A549 (cell line): ENCODE data around the gene HOXC11. TPM values are rescaled to one million over a fixed set of nuclear protein-coding genes. Genes with fewer than 3 reads are reported as not detected.

Source experiments
- ATAC-seq, 2 experiments: fragments of 200-7000 bp in 1 of 2; fragments of >200 bp in 1 of 2; cut with Nextera tagmentation in 1 of 2; cut with Tn5 transposase in 1 of 2; 3 replicates each; pipeline versions ENCODE4 v1.8.0 to v1.9.1; 2018 to 2020; ENCODE audit warnings: mild to moderate bottlenecking in 1 of 2, moderate library complexity in 1 of 2
- CTCF ChIA-PET: fragments of 300-600 bp; sonication (Branson Sonifier 250); formaldehyde crosslinking; extraction: SDS; loops from one replicate; lab custom pipeline; 2021; ENCODE audit warnings: antibody characterized with exemption, inconsistent platforms; lab: Yijun Ruan, JAX
- POLR2A ChIA-PET: fragments of 350-600 bp; formaldehyde crosslinking; extraction: SDS; loops from one replicate; lab custom pipeline; 2021; ENCODE audit warnings: antibody characterized with exemption, inconsistent platforms; lab: Yijun Ruan, JAX
- DNase-seq, 2 experiments: peaks; one replicate each; pipeline versions ENCODE4 v3.0.0 to v3.0.0-alpha.2; 2011 to 2016; ENCODE audit warnings: low read depth in 1 of 2, low spot score in 1 of 2
- FAIRE-seq: peaks from 2 replicates; lab custom pipeline; 2011; peaks lifted over from hg19 to GRCh38; lab: Jason Lieb, UNC
- H3K27ac ChIP-seq, 2 experiments: fragments of >200 bp; sonication (Bioruptor Twin); formaldehyde crosslinking; 3 replicates each; pipeline ENCODE4 v1.5.1; 2016 to 2017
- H3K4me1 ChIP-seq: fragments of >200 bp; sonication (Bioruptor Twin); formaldehyde crosslinking; 3 replicates; pipeline ENCODE4 v1.6.1; 2016
- H3K4me2 ChIP-seq: fragments of >200 bp; sonication (Bioruptor Twin); formaldehyde crosslinking; 3 replicates; pipeline ENCODE4 v1.6.1; 2016
- H3K4me3 ChIP-seq: fragments of >200 bp; sonication (Bioruptor Twin); formaldehyde crosslinking; 3 replicates; pipeline ENCODE4 v1.5.1; 2016
- H3K9me3 ChIP-seq: fragments of >200 bp; sonication (Bioruptor Twin); formaldehyde crosslinking; 3 replicates; pipeline ENCODE4 v1.6.1; 2016
- CBX2 ChIP-seq: fragments of 200-600 bp; sonication (generic); IDR thresholded peaks from 2 replicates; pipeline ENCODE4 v1.6.1; 2016; ENCODE audit warnings: low read depth, mild to moderate bottlenecking, borderline replicate concordance
- CEBPB ChIP-seq, 2 experiments: fragments of >200 bp in 1 of 2; sonication (Bioruptor Twin) in 1 of 2; formaldehyde crosslinking in 1 of 2; IDR thresholded peaks; 2 replicates each; pipeline ENCODE4 v1.6.1; 2012 to 2016
- CHD2 ChIP-seq: fragments of 150-350 bp; IDR thresholded peaks from 2 replicates; pipeline ENCODE4 v1.6.1; 2014; ENCODE audit warnings: low read length; ENCODE audit not compliant: partially characterized antibody
- EHF ChIP-seq: fragments of 250-450 bp; sonication (Bioruptor Pico); IDR thresholded peaks from 2 replicates; pipeline ENCODE4 v1.5.0; 2020; ENCODE audit warnings: mild to moderate bottlenecking
- EHMT2 ChIP-seq: fragments of 200-600 bp; sonication (generic); IDR thresholded peaks from 2 replicates; pipeline ENCODE4 v1.6.1; 2016; ENCODE audit warnings: antibody characterized with exemption, low read depth, mild to moderate bottlenecking, moderate library complexity
- HOXB13 ChIP-seq: fragments of 250-450 bp; sonication (Bioruptor Pico); IDR thresholded peaks from 2 replicates; pipeline ENCODE4 v1.5.0; 2020; ENCODE audit warnings: low read depth, mild to moderate bottlenecking, moderate library complexity
- HOXB5 ChIP-seq: fragments of 250-450 bp; sonication (Bioruptor Pico); IDR thresholded peaks from 2 replicates; pipeline ENCODE4 v1.5.0; 2020; ENCODE audit warnings: mild to moderate bottlenecking, moderate library complexity
- JUN ChIP-seq, 2 experiments: fragments of >200 bp; sonication (Bioruptor Twin); formaldehyde crosslinking; IDR thresholded peaks; 2 replicates in 1 of 2; 3 replicates in 1 of 2; pipeline ENCODE4 v1.6.1; 2016 to 2017
- JUNB ChIP-seq: fragments of >200 bp; sonication (Bioruptor Twin); formaldehyde crosslinking; IDR thresholded peaks from 2 replicates; pipeline ENCODE4 v1.6.1; 2016
- MAZ ChIP-seq: fragments of 150-350 bp; IDR thresholded peaks from 2 replicates; pipeline ENCODE4 v1.6.1; 2014; ENCODE audit warnings: antibody characterized with exemption, low read depth, low read length, borderline replicate concordance
- RAD21 ChIP-seq, 2 experiments: fragments of >200 bp in 1 of 2; sonication (Bioruptor Twin) in 1 of 2; formaldehyde crosslinking in 1 of 2; IDR thresholded peaks in 1 of 2; conservative IDR thresholded peaks in 1 of 2; 2 replicates in 1 of 2; 3 replicates in 1 of 2; pipeline ENCODE4 v1.6.1; 2012 to 2018; ENCODE audit warnings: inconsistent platforms in 1 of 2
- RFX5 ChIP-seq: fragments of 450-650 bp; IDR thresholded peaks from 2 replicates; pipeline ENCODE4 v1.7.1; 2014; ENCODE audit warnings: antibody characterized with exemption, mild to moderate bottlenecking, moderate library complexity
- SMC3 ChIP-seq: fragments of >200 bp; sonication (Bioruptor Twin); formaldehyde crosslinking; IDR thresholded peaks from 3 replicates; pipeline ENCODE4 v1.6.1; 2018; ENCODE audit warnings: inconsistent platforms
- TFCP2L1 ChIP-seq: fragments of 250-450 bp; sonication (Bioruptor Pico); IDR thresholded peaks from 2 replicates; pipeline ENCODE4 v1.5.0; 2021; ENCODE audit warnings: mild to moderate bottlenecking
- ZC3H11A ChIP-seq: fragments of 450-650 bp; IDR thresholded peaks from 2 replicates; pipeline ENCODE4 v1.6.1; 2014; ENCODE audit warnings: antibody characterized with exemption, mild to moderate bottlenecking
- ZFP36 ChIP-seq: fragments of 450-650 bp; IDR thresholded peaks from 2 replicates; pipeline ENCODE4 v1.6.1; 2014; ENCODE audit warnings: borderline replicate concordance; ENCODE audit not compliant: partially characterized antibody
- ZSCAN20 ChIP-seq: fragments of 250-450 bp; sonication (Bioruptor Pico); IDR thresholded peaks from 2 replicates; pipeline ENCODE4 v1.8.0; 2022; ENCODE audit warnings: mild to moderate bottlenecking, moderate library complexity
- WGBS: methylation state at CpG from one replicate; pipeline ENCODE4 v1.1.6; 2017; ENCODE audit errors: missing lambda C conversion rate; 5-methylcytosine and 5-hydroxymethylcytosine counted together
- polyA plus RNA-seq, 4 experiments: library from polyadenylated mRNA; depleted of rRNA in 3 of 4; stranded (reverse); fragments of >200 nt; fragmentation: RNase III in 1 of 4; extraction: RNeasy Plus Mini Kit Qiagen cat#74134 plus additional on column Dnase treatment in 1 of 4; gene quantifications; 2 replicates in 3 of 4; 3 replicates in 1 of 4; pipeline ENCODE4 v1.2.3, GENCODE V29; 2011 to 2017
- TF ChIP-seq, protein P1 (sequence below): fragments of >200 bp; sonication (Bioruptor Twin); formaldehyde crosslinking; IDR thresholded peaks from 3 replicates; pipeline ENCODE4 v1.5.1; 2016

HOXC11 gene
- polyA plus RNA-seq, 2 of the 4 experiments (the other 2 are of a cell fraction): 0.45 to 0.58 TPM

- ChIA-PET POLR2A (no interaction called here), CTCF (interaction anchor here (1.2 to 27.9 kb wide), 11 partner anchors 10 to 319 kb away, joined by 3 to 476 read pairs (median 8); partner anchors contain the start of genes HOXC10, HOXC5, HOXC8 and SMUG1)
- Histone ChIP-seq H3K4me2 (peak overlapping the region; percentile 37; the same call in 2 of the 3 replicates), H3K27ac (peak overlapping the region in 1 of 2 experiments; percentile 59; a peak in 2 of 6 replicates), H3K4me1 (peaks cover 35% of the 10 kb centered on the region), H3K4me3 (no peak overlapping the region), H3K9me3 (no peaks in the 10 kb centered on the region)
- DNase-seq (peak in 1 of 2 experiments; percentile 45), FAIRE-seq (no peak), ATAC-seq (no peak)
- WGBS: 66% methylated on average over 16 of the region's 16 CpGs
- TF ChIP-seq SMC3 (no peak), TFCP2L1 (CRISPR knock-in tag) (no peak), HOXB5 (CRISPR knock-in tag) (no peak), EHF (CRISPR knock-in tag) (no peak), JUNB (no peak), CHD2 (no peak), RAD21 (conservative IDR thresholded peaks at IDR 0.05 in 1 of 2, IDR thresholded peaks at IDR 0.05 in 1 of 2) (peak in 1 of 2 experiments; percentile 15; a peak in 1 of 5 replicates)
Observed at GRCh38 chr12:54021432-54022013, 48.6 kb downstream of the HOXC11 start.

DNA sequence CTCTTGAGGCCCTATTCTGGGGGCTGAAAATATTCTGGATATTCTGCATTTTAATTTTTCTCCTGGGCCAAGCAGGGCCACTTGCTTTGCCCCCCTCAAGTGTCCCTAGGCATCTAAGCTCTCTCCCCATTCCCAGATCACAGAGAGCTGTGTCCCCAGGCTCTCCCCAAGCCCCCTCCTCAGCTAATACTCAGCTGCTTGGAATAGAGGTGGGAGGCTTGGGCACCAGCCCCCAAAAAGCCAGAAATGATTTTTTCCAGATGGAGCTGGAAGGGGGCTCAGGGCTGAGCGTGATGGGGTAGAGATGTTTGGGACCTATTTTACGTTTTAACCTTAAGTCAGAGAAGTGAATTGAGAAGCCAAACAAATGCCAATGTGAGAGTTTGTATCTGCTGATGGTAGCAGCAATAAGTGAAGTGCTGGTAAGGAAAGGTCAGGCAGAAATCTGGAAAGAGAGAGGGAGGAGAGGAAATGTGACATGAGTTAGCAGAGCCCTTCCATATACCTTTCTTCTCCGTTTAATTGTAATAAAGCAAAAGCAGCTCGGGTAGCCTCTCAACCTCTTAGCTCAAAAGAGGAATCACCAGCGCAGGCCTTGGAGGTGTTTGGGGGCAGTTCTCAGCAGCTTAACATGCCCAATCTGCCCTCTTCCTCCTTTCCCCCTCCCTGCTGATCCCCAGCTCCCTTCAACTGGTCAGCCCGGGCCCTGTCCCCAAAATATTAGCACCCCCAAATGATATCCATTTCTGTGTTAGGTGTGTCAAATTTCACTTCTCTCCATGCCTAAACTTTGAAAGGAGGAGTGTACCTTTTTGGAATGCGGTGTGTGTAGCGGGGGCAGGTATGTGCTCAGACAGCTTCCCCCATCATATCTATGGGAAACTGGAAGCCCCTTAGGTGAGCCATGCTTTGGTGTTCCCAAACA, 50.3 kb downstream of the HOXC11 start:
- Histone ChIP-seq H3K4me1 (peaks cover 41% of the 10 kb centered on the region), H3K4me3 (no peak overlapping the region), H3K27ac (no peak overlapping the region), H3K4me2 (no peak overlapping the region), H3K9me3 (no peaks in the 10 kb centered on the region)
- FAIRE-seq: no peak
- 83% methylated on average over 8 of the region's 8 CpGs for WGBS
- ATAC-seq: no peak
- ChIA-PET CTCF (interaction anchor here (0.9 to 27.9 kb wide), 13 partner anchors 8 to 276 kb away, joined by 3 to 476 read pairs (median 8); partner anchors contain the start of genes HOXC5, HOXC8 and SMUG1), POLR2A (interaction anchor here (1.1 kb wide), 1 partner anchor 14 kb away, joined by 5 read pairs; the partner anchor contains the start of gene HOXC8)
- DNase-seq: no peak
- no peak for TF ChIP-seq RFX5

- FAIRE-seq (no peak), ATAC-seq (no peak), DNase-seq (no peak)
- CTCF ChIA-PET: interaction anchor here (1.0 to 27.9 kb wide), 10 partner anchors 8 to 192 kb away, joined by 3 to 476 read pairs (median 16); partner anchors contain the start of genes HOXC5, HOXC8 and SMUG1
- POLR2A ChIA-PET: interaction anchor here (1.1 kb wide), 1 partner anchor 15 kb away, joined by 5 read pairs; the partner anchor contains the start of gene HOXC8
- no peak overlapping the region for H3K4me2 ChIP-seq
- no peak overlapping the region for H3K4me3 ChIP-seq
- peaks cover 40% of the 10 kb centered on the region for H3K4me1 ChIP-seq
- 88% methylated on average over 17 of the region's 17 CpGs for WGBS
- TF ChIP-seq ZC3H11A (no peak), ZFP36 (no peak), JUN (IDR thresholded peaks at IDR 0.05) (no peak), MAZ (no peak), RFX5 (no peak), SMC3 (no peak), ZSCAN20 (no peak), EHMT2 (no peak), CEBPB (IDR thresholded peaks at IDR 0.05) (no peak), JUNB (no peak), CBX2 (no peak), HOXB13 (CRISPR knock-in tag) (no peak)
- TF ChIP-seq, protein P1, sequence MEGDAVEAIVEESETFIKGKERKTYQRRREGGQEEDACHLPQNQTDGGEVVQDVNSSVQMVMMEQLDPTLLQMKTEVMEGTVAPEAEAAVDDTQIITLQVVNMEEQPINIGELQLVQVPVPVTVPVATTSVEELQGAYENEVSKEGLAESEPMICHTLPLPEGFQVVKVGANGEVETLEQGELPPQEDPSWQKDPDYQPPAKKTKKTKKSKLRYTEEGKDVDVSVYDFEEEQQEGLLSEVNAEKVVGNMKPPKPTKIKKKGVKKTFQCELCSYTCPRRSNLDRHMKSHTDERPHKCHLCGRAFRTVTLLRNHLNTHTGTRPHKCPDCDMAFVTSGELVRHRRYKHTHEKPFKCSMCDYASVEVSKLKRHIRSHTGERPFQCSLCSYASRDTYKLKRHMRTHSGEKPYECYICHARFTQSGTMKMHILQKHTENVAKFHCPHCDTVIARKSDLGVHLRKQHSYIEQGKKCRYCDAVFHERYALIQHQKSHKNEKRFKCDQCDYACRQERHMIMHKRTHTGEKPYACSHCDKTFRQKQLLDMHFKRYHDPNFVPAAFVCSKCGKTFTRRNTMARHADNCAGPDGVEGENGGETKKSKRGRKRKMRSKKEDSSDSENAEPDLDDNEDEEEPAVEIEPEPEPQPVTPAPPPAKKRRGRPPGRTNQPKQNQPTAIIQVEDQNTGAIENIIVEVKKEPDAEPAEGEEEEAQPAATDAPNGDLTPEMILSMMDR: no peak
- no peaks in the 10 kb centered on the region for H3K9me3 ChIP-seq
- no peak overlapping the region for H3K27ac ChIP-seq
Observed at GRCh38 chr12:54024127-54024526, 51.2 kb downstream of the HOXC11 start.
